Fibroblast of peridontal ligament (primary cell): Measurements from ENCODE around the gene ST8SIA1.
A peak's percentile ranks its signal among the peaks of the same experiment; 100 is the strongest.

Source experiments
- DNase-seq: peaks from one replicate; pipeline ENCODE4 v3.0.0-alpha.2; 2010; ENCODE audit errors: extremely low read depth

The ST8SIA1 gene

GRCh38 chr12:22283006-22283506 lies 51.5 kb downstream of the ST8SIA1 start:
- peak; percentile 94 for DNase-seq

DNA sequence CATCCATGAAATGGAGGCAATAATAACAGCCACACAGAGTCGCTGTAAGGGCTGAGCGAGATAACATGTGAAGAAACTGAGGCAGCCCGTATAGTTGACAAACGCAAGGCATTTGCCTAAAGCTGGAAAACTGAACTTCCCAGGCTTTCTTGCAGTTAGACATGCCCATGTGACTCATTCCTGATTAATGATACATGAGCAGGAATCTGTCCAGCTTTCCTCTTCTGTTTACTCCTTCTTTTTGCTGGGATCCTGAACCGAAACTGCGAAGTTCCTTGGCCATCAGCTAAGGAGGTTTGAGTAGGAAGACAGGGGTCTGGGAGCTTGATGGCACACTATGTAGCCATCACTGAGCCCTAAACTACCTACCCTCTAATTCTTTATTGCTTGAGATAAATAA lies 52.2 kb downstream of the ST8SIA1 start:
- DNase-seq: peak; percentile 94

GRCh38 chr12:22276867-22277266 lies 57.6 kb downstream of the ST8SIA1 start:
- DNase-seq: no peak

- no peak for DNase-seq
These were observed 58.2 kb downstream of the ST8SIA1 start for GRCh38 chr12:22276313-22276712.

GRCh38 chr12:22275843-22276242 lies 58.7 kb downstream of the ST8SIA1 start:
- peak; percentile 100 for DNase-seq

- DNase-seq: peak; percentile 41
These were observed 62.0 kb downstream of the ST8SIA1 start for GRCh38 chr12:22272335-22273151.

- DNase-seq: peak; percentile 94
These were observed 63.5 kb downstream of the ST8SIA1 start for GRCh38 chr12:22271023-22271422.

- peak; percentile 80 for DNase-seq
These were observed 65.5 kb downstream of the ST8SIA1 start for GRCh38 chr12:22268973-22269372.

- DNase-seq: no peak
These were observed 66.1 kb downstream of the ST8SIA1 start for GRCh38 chr12:22268406-22268805.

DNA sequence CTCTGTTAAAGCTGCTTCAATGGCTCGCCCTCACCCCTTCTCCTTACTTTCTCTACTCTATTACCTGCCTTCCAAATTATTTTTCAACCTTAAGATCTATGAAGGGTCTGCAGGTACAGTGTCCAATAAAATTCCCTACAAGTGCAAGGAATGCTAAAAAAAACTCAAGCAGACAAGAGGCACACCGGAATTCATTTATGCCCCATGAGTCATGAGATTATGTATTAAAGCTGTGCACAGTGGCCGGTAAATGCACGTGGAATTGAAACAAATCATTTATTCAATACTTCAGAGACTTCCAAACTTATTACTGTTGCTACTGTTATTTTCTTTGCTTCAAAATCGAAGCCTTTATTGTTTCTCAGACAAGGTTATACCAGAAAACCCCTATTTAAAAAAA lies 68.4 kb downstream of the ST8SIA1 start:
- no peak for DNase-seq

DNA sequence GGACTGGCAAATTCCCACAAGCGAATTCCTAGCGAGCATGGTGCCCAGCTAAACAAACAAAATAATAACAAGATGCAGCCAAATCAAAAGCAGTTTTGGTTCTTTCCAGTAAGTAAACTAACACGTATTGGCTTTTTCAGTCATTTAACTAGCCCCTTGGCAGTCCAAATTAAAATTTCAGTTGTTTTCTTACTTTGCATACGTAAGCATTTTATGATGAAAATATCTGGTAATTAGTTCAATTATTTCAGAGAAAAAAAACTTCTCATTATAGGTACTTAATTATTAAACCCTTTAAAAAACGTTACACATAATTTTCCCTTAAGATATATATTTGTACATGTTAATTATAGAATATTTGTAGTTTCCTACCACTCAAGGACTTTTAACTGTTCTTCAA lies 70.1 kb downstream of the ST8SIA1 start:
- no peak for DNase-seq

- no peak for DNase-seq
These were observed 72.2 kb downstream of the ST8SIA1 start for GRCh38 chr12:22262309-22262708.

GRCh38 chr12:22257100-22257499 lies 77.4 kb downstream of the ST8SIA1 start:
- DNase-seq: no peak

GRCh38 chr12:22256605-22257004 lies 77.9 kb downstream of the ST8SIA1 start:
- no peak for DNase-seq

GRCh38 chr12:22256041-22256441 lies 78.5 kb downstream of the ST8SIA1 start:
- DNase-seq: no peak

DNA sequence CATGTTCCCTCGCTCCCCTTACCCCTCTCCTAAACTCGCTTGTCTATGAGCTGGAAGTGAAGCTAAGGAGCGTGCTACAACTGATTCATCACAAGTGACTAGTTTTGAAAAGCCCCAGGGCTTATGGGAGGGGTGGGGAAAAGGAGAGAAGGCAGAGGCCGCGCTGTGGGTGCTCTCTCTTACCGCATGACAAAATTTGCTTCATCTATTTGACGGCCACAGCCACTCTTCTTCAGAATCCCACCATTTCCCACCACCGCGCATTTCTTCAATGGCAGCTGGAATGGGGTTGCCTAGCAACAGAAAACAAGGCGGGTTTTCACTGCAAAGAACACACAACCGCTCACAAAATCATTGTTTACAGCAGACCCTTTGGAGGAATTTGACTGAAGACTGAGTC lies 79.4 kb downstream of the ST8SIA1 start:
- DNase-seq: peak; percentile 58

GRCh38 chr12:22254478-22254877 lies 80.0 kb downstream of the ST8SIA1 start:
- no peak for DNase-seq

DNA sequence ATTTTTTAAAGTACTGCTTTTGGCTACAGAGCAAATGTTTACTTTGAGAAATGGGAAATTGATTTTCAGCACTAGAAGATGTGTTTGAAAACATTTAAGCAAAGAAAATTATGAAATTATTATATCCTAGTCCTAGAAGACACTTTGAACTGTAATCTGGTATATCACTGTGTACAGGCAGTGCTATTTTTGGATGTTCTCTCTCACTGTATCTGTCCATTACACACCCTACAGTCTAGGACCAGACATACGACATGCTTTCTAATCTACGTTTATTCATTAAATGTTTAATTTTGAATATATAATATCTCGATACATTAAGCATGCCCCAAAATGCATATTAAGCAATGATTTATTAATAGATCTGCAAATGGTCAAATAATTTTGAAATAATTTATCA lies 82.5 kb downstream of the ST8SIA1 start:
- no peak for DNase-seq

GRCh38 chr12:22250762-22251161 lies 83.7 kb downstream of the ST8SIA1 start:
- no peak for DNase-seq

DNA sequence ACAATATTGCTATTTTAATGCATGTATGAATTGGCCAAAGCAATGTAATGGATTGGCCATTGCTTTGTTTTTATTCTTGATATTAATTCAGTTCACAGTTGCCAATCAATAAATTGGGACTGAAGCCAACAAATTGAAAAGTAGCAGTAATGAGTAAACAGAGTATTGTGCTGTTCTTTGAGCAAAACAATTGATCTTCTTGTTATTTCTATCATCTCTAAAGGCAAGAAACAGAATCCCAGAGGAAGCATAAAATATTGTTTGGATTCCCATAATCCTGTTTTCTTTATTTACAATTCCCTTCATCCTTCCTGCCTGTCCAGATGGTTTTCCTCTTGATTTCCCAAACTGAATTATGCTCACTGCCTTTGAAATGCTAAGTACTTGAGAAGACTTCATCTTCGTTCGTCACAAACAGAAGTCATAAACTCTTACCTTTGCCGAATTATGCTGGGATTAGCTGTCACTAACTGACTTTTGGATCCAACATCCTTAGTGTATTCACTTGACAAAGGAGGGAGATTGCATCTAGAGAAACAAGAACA lies 85.9 kb downstream of the ST8SIA1 start:
- no peak for DNase-seq

DNA sequence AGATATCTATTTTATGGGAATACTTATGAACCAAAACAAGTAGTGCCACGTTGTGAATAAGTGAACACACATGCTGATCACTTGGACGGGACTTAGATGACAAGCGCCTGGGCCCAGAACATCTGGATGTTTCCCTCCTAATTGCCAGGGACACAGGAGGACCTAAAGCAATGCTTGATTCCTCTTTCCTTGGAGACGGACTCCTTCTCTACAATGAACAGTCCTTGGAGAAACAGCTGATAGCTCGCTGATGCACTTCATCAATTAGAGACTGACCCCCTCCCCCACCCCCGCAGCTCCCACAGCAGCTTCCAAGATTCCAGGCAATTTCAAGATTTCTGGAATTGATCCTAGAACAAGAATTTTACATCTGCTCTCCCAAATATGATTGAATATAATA lies 86.4 kb downstream of the ST8SIA1 start:
- DNase-seq: no peak

GRCh38 chr12:22246217-22246846 lies 88.2 kb downstream of the ST8SIA1 start:
- DNase-seq: no peak

- DNase-seq: no peak
These were observed 91.8 kb downstream of the ST8SIA1 start for GRCh38 chr12:22242726-22243125.
